Natural killer cell (primary cell): ENCODE measurements around the gene EOLA1. TPM values are rescaled to one million over a fixed set of nuclear protein-coding genes. Genes with fewer than 3 reads are reported as not detected.
A peak's percentile ranks its signal among the peaks of the same experiment; 100 is the strongest.
"Not testable (repeated sequence)": the region's sequence is repeated elsewhere in the genome, so short reads cannot be mapped to it uniquely, and the experiment has no call there.

ENCODE experiments used
- ATAC-seq, 3 donors: fragments of 150-1000 bp in 2 of 3; fragments of 200-7000 bp in 1 of 3; cut with Tn5 transposase; 1 replicate in 1 of 3; 2 replicates in 2 of 3; pipeline ENCODE4 v1.10.0; 2021; ENCODE audit warnings: mild to moderate bottlenecking in 2 of 3, moderate library complexity in 2 of 3
- DNase-seq, 2 donors: peaks; one replicate each; pipeline versions ENCODE4 v3.0.0 to v3.0.0-alpha.2; 2013 to 2021; ENCODE audit warnings: mixed read lengths in 1 of 2
- H3K27ac ChIP-seq: one replicate; pipeline ENCODE4 v1.5.1; 2013; ENCODE audit warnings: mild to moderate bottlenecking, low read length
- H3K27me3 ChIP-seq: one replicate; pipeline ENCODE4 v1.6.1; 2013; ENCODE audit warnings: low read length; ENCODE audit not compliant: control insufficient read depth, insufficient read depth
- H3K36me3 ChIP-seq: one replicate; pipeline ENCODE4 v1.6.1; 2013; ENCODE audit warnings: low read length; ENCODE audit not compliant: control insufficient read depth, insufficient read depth
- H3K4me1 ChIP-seq: one replicate; pipeline ENCODE4 v1.6.1; 2013; ENCODE audit warnings: low read length; ENCODE audit not compliant: control insufficient read depth, insufficient read depth
- H3K4me3 ChIP-seq: one replicate; pipeline ENCODE4 v1.5.1; 2013; ENCODE audit warnings: low read length
- H3K9me3 ChIP-seq: one replicate; pipeline ENCODE4 v1.6.1; 2013; ENCODE audit warnings: low read length; ENCODE audit not compliant: control insufficient read depth, insufficient read depth
- H3K27ac Mint-ChIP-seq, 2 donors: one replicate each; pipeline ENCODE4 v1.8.0; 2022; ENCODE audit warnings: mild to moderate bottlenecking in 2 of 2, mixed read lengths in 2 of 2, moderate library complexity in 1 of 2
- H3K27me3 Mint-ChIP-seq, 2 donors: one replicate each; pipeline ENCODE4 v1.8.0; 2022; ENCODE audit warnings: low read depth in 2 of 2, mixed read lengths in 2 of 2
- H3K36me3 Mint-ChIP-seq: one replicate; pipeline ENCODE4 v1.8.0; 2022; ENCODE audit warnings: mixed read lengths
- H3K4me1 Mint-ChIP-seq, 2 donors: one replicate each; pipeline ENCODE4 v1.8.0; 2022; ENCODE audit warnings: mixed read lengths in 2 of 2
- H3K4me3 Mint-ChIP-seq: one replicate; pipeline ENCODE4 v1.8.0; 2022; ENCODE audit warnings: mild to moderate bottlenecking, moderate library complexity, mixed read lengths
- H3K9me3 Mint-ChIP-seq, 2 donors: one replicate each; pipeline ENCODE4 v1.8.0; 2022; ENCODE audit warnings: mixed read lengths in 2 of 2
- CTCF ChIP-seq: fragments of 200-600 bp; IDR thresholded peaks from one replicate; pipeline ENCODE4 v1.8.0; 2022; ENCODE audit warnings: antibody characterized with exemption
- WGBS: methylation state at CpG from one replicate; pipeline ENCODE4 v1.1.7; 2013; ENCODE audit warnings: missing lambda C conversion rate; ENCODE audit not compliant: insufficient coverage; 5-methylcytosine and 5-hydroxymethylcytosine counted together
- intact Hi-C: fragments of 100-400 bp; cut with micrococcal nuclease; formaldehyde crosslinking; loops from one replicate; pipeline ENCODE4 v1.14.2; 2022
- total RNA-seq, 4 donors: library from RNA; stranded (reverse); fragments of 120-200 nt in 1 of 4; gene quantifications; one replicate each; pipeline versions ENCODE4 v1.2.3 to v1.2.4, GENCODE V29; 2013 to 2022

The EOLA1 gene
- total RNA-seq, 3 donors from 2014 or later (not counting 1 experiment from before 2014, with no cell fraction given), result 26.4 to 37.6 (median 36.7) TPM

GRCh38 chrX:149534926-149535602 lies 5.7 kb upstream of the EOLA1 start:
- H3K4me1 ChIP-seq, result peaks cover 11% of the 10 kb centered on the region
- WGBS, result 91% methylated on average over 3 of the region's 3 CpGs
- H3K4me3 ChIP-seq, H3K4me3 Mint-ChIP-seq, H3K27me3 Mint-ChIP-seq, H3K9me3 ChIP-seq, H3K27ac Mint-ChIP-seq, DNase-seq, H3K27ac ChIP-seq, ATAC-seq, H3K36me3 ChIP-seq, H3K27me3 ChIP-seq, H3K36me3 Mint-ChIP-seq, H3K9me3 Mint-ChIP-seq: not testable (repeated sequence)
- H3K4me1 Mint-ChIP-seq, result peaks cover 5 to 28% of the 10 kb centered on the region in 2 donors
- intact Hi-C loops, result loop anchor here (10.0 kb wide), 1 partner anchor 410 kb away; no protein-coding TSS in a partner anchor

GRCh38 chrX:149537474-149537873 lies 3.3 kb upstream of the EOLA1 start:
- not testable (repeated sequence) for H3K27me3 Mint-ChIP-seq, H3K9me3 ChIP-seq, H3K36me3 Mint-ChIP-seq, DNase-seq, H3K4me3 ChIP-seq, H3K36me3 ChIP-seq, ATAC-seq, H3K9me3 Mint-ChIP-seq, H3K27ac Mint-ChIP-seq, H3K27ac ChIP-seq, H3K4me3 Mint-ChIP-seq, H3K27me3 ChIP-seq
- peaks cover 6 to 30% of the 10 kb centered on the region in 2 donors for H3K4me1 Mint-ChIP-seq
- 40% methylated on average over 2 of the region's 11 CpGs for WGBS
- H3K4me1 ChIP-seq, result peaks cover 14% of the 10 kb centered on the region
- intact Hi-C loops, result loop anchor here (10.0 kb wide), 1 partner anchor 407 kb away; no protein-coding TSS in a partner anchor

- no peaks in the 10 kb centered on the region for H3K9me3 Mint-ChIP-seq
- TF ChIP-seq CTCF, result no peak
- H3K9me3 ChIP-seq, result no peaks in the 10 kb centered on the region
- intact Hi-C loops, result loop anchor here (1.0 to 10.0 kb wide), 2 partner anchors 34 to 405 kb away; partner anchors contain the start of gene IDS
- peak; percentile 56 to 72 (median 59) for ATAC-seq
- DNase-seq, result peak; percentile 71 to 94
- no peaks in the 10 kb centered on the region for H3K36me3 Mint-ChIP-seq
- H3K27me3 ChIP-seq, result no peaks in the 10 kb centered on the region
- H3K27me3 Mint-ChIP-seq, result no peaks in the 10 kb centered on the region
- H3K4me1 Mint-ChIP-seq, result peaks cover 6 to 33% of the 10 kb centered on the region in 2 donors
- peak overlapping the region; percentile 97 for H3K4me3 Mint-ChIP-seq
- H3K4me3 ChIP-seq, result peak overlapping the region; percentile 64
- peaks cover 5% of the 10 kb centered on the region for H3K36me3 ChIP-seq
- peaks cover 14% of the 10 kb centered on the region for H3K4me1 ChIP-seq
- WGBS, result 0% methylated on average over 25 of the region's 34 CpGs
- H3K27ac Mint-ChIP-seq, result peak overlapping the region; percentile 95 to 96
- H3K27ac ChIP-seq, result peak overlapping the region; percentile 76
Measured at GRCh38 chrX:149539283-149540130, 1.3 kb upstream of the EOLA1 start.

GRCh38 chrX:149540131-149540620 lies 636 bp upstream of the EOLA1 start:
- peak overlapping the region; percentile 95 to 96 for H3K27ac Mint-ChIP-seq
- no peaks in the 10 kb centered on the region for H3K9me3 Mint-ChIP-seq
- Histone ChIP-seq H3K27ac (peak overlapping the region; percentile 100), H3K36me3 (peaks cover 8% of the 10 kb centered on the region), H3K27me3 (no peaks in the 10 kb centered on the region), H3K4me3 (peak overlapping the region; percentile 81), H3K9me3 (no peaks in the 10 kb centered on the region), H3K4me1 (peaks cover 14% of the 10 kb centered on the region)
- H3K4me1 Mint-ChIP-seq, result peaks cover 6 to 33% of the 10 kb centered on the region in 2 donors
- H3K27me3 Mint-ChIP-seq, result no peaks in the 10 kb centered on the region
- no peaks in the 10 kb centered on the region for H3K36me3 Mint-ChIP-seq
- under 1% methylated on average over 16 of the region's 24 CpGs for WGBS
- ATAC-seq (peak; percentile 67 to 86 (median 71)), DNase-seq (peak; percentile 77 to 94)
- peak overlapping the region; percentile 89 for H3K4me3 Mint-ChIP-seq
- no peak for TF ChIP-seq CTCF
- intact Hi-C loops, result loop anchor here (1.0 kb wide), 1 partner anchor 35 kb away; the partner anchor contains the start of gene IDS
